HEK293 (cell line): Measurements from ENCODE around the gene SMCO4.
A peak's percentile ranks its signal among the peaks of the same experiment; 100 is the strongest.

Experiments used
- CTCF ChIA-PET: fragments of 350-600 bp; formaldehyde crosslinking; extraction: SDS; loops from one replicate; lab custom pipeline; 2021; ENCODE audit warnings: antibody characterized with exemption; lab: Yijun Ruan, JAX
- POLR2A ChIA-PET: fragments of 300-600 bp; formaldehyde crosslinking; extraction: SDS; loops from one replicate; lab custom pipeline; 2020; ENCODE audit warnings: antibody characterized with exemption, inconsistent platforms; lab: Yijun Ruan, JAX
- H3K27ac ChIP-seq: fragments of 200-500 bp; sonication (Bioruptor generic); 2 replicates; pipeline ENCODE4 v1.5.1; 2014; ENCODE audit warnings: low read depth, low read length, control low read depth, inconsistent platforms; ENCODE audit errors: extremely low read depth
- H3K36me3 ChIP-seq, 2 experiments: fragments of 200-500 bp in 1 of 2; sonication (Bioruptor generic) in 1 of 2; 1 replicate in 1 of 2; 2 replicates in 1 of 2; pipeline ENCODE4 v1.5.1; 2014 to 2017; ENCODE audit warnings: inconsistent platforms in 2 of 2, low read length in 2 of 2; ENCODE audit not compliant: control insufficient read depth in 2 of 2, insufficient read depth in 1 of 2
- H3K4me1 ChIP-seq: fragments of 200-500 bp; sonication (Bioruptor generic); 2 replicates; pipeline ENCODE4 v1.5.1; 2014; ENCODE audit warnings: mild to moderate bottlenecking, low read length, inconsistent platforms; ENCODE audit not compliant: control insufficient read depth, insufficient read depth
- H3K4me3 ChIP-seq: 2 replicates; pipeline ENCODE4 v1.5.1; 2011; ENCODE audit warnings: low read depth, mild to moderate bottlenecking, control low read depth, low read length, moderate library complexity
- H3K9me3 ChIP-seq: fragments of 200-500 bp; sonication (Bioruptor generic); 2 replicates; pipeline ENCODE4 v1.5.1; 2014; ENCODE audit warnings: low read depth, low read length, inconsistent platforms; ENCODE audit not compliant: control insufficient read depth, insufficient read depth
- BCL11A ChIP-seq: fragments of 450-650 bp; formaldehyde crosslinking; IDR thresholded peaks from 2 replicates; pipeline ENCODE4 v1.5.1; 2016; ENCODE audit warnings: low read depth, missing biosample characterization, missing genetic modification characterization
- IKZF3 ChIP-seq: fragments of 450-650 bp; IDR thresholded peaks from 2 replicates; pipeline ENCODE4 v1.5.0; 2018; ENCODE audit warnings: missing biosample characterization, mild to moderate bottlenecking, missing genetic modification characterization, moderate library complexity
- KLF1 ChIP-seq: fragments of 450-650 bp; formaldehyde crosslinking; IDR thresholded peaks from 2 replicates; pipeline ENCODE4 v1.5.1; 2016; ENCODE audit warnings: missing biosample characterization, missing genetic modification characterization
- KLF8 ChIP-seq: fragments of 450-650 bp; formaldehyde crosslinking; IDR thresholded peaks from 2 replicates; pipeline ENCODE4 v1.5.1; 2016; ENCODE audit warnings: missing biosample characterization, missing genetic modification characterization
- PRDM1 ChIP-seq: fragments of 450-650 bp; formaldehyde crosslinking; IDR thresholded peaks from 2 replicates; pipeline ENCODE4; 2016; ENCODE audit warnings: missing biosample characterization, missing genetic modification characterization
- SP2 ChIP-seq: fragments of 450-650 bp; formaldehyde crosslinking; IDR thresholded peaks from 2 replicates; pipeline ENCODE4 v1.5.1; 2016; ENCODE audit warnings: missing biosample characterization, missing genetic modification characterization
- ZFHX2 ChIP-seq: fragments of 450-650 bp; formaldehyde crosslinking; conservative IDR thresholded peaks from 2 replicates; pipeline ENCODE4 v1.5.1; 2016; ENCODE audit warnings: missing biosample characterization, missing genetic modification characterization
- ZNF10 ChIP-seq: fragments of 450-650 bp; formaldehyde crosslinking; IDR thresholded peaks from 2 replicates; pipeline ENCODE4 v1.5.1; 2017; ENCODE audit warnings: missing biosample characterization, missing genetic modification characterization
- ZNF138 ChIP-seq: fragments of 450-650 bp; formaldehyde crosslinking; IDR thresholded peaks from 2 replicates; pipeline ENCODE4 v1.5.1; 2016; ENCODE audit warnings: missing biosample characterization, missing genetic modification characterization, borderline replicate concordance
- ZNF266 ChIP-seq: fragments of 450-650 bp; formaldehyde crosslinking; IDR thresholded peaks from 2 replicates; pipeline ENCODE4 v1.5.1; 2016; ENCODE audit warnings: missing biosample characterization, missing genetic modification characterization, low read depth
- ZNF292 ChIP-seq: fragments of 450-650 bp; formaldehyde crosslinking; IDR thresholded peaks from 2 replicates; pipeline ENCODE4 v1.5.1; 2016; ENCODE audit warnings: low read depth, missing biosample characterization, missing genetic modification characterization, borderline replicate concordance
- ZNF391 ChIP-seq: fragments of 450-650 bp; formaldehyde crosslinking; IDR thresholded peaks from 2 replicates; pipeline ENCODE4 v1.5.1; 2016; ENCODE audit warnings: low read depth, missing biosample characterization, missing genetic modification characterization, borderline replicate concordance
- ZNF48 ChIP-seq: fragments of 450-650 bp; formaldehyde crosslinking; IDR thresholded peaks from 2 replicates; pipeline ENCODE4 v1.5.1; 2016; ENCODE audit warnings: missing biosample characterization, missing genetic modification characterization
- ZNF624 ChIP-seq: fragments of 450-650 bp; formaldehyde crosslinking; IDR thresholded peaks from 2 replicates; pipeline ENCODE4 v1.5.1; 2017; ENCODE audit warnings: missing biosample characterization, missing genetic modification characterization
- ZNF76 ChIP-seq: fragments of 450-650 bp; formaldehyde crosslinking; IDR thresholded peaks from 2 replicates; pipeline ENCODE4; 2016; ENCODE audit warnings: low read depth, missing biosample characterization, missing genetic modification characterization, borderline replicate concordance
- ZNF776 ChIP-seq: fragments of 450-650 bp; formaldehyde crosslinking; IDR thresholded peaks from 2 replicates; pipeline ENCODE4 v1.5.0; 2017; ENCODE audit warnings: missing biosample characterization, missing genetic modification characterization, borderline replicate concordance
- ZSCAN30 ChIP-seq: fragments of 450-650 bp; IDR thresholded peaks from 2 replicates; pipeline ENCODE4 v1.5.1; 2018; ENCODE audit warnings: missing biosample characterization, mild to moderate bottlenecking, missing genetic modification characterization, moderate library complexity
- TF ChIP-seq, protein P1 (sequence below): fragments of 450-650 bp; formaldehyde crosslinking; IDR thresholded peaks from 2 replicates; pipeline ENCODE4 v1.5.1; 2016; ENCODE audit warnings: missing biosample characterization, missing genetic modification characterization
- TF ChIP-seq, protein P2 (sequence below): fragments of 450-650 bp; formaldehyde crosslinking; IDR thresholded peaks from 2 replicates; pipeline ENCODE4 v1.5.1; 2016; ENCODE audit warnings: missing biosample characterization, missing genetic modification characterization
- TF ChIP-seq, protein P3 (sequence below): fragments of 450-650 bp; formaldehyde crosslinking; IDR thresholded peaks from 2 replicates; pipeline ENCODE4 v1.5.1; 2016; ENCODE audit warnings: missing biosample characterization, missing genetic modification characterization
- TF ChIP-seq, protein P4 (sequence below): fragments of 450-650 bp; formaldehyde crosslinking; optimal IDR thresholded peaks from 2 replicates; pipeline ENCODE3; 2016; ENCODE audit warnings: missing biosample characterization, mild to moderate bottlenecking, missing genetic modification characterization

SMCO4 gene

DNA sequence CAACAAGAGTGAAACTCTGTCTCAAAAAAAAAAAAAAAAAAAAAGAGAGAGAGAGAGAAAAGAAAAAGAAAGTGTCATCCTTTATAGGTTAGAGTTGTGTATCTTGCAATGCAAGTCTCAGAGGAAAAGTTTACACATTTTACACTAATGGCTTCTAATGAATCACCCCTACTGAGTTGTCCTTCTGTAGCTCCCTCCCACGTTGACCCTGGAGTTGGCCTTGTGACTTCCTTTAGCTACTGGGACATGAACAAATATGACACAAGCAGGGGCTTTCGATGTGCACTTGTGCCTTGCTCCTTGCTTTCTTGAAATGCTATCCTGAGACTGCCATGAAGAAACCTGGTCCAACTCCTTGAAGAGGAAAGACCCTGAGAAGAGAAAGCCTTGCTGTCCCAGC, 2.4 kb upstream of the SMCO4 start:
- H3K4me1 ChIP-seq, result no peaks in the 10 kb centered on the region; the same call in none of the 2 replicates
- H3K4me3 ChIP-seq, result no peak overlapping the region
- no peaks in the 10 kb centered on the region for H3K36me3 ChIP-seq
- POLR2A ChIA-PET, result interaction anchor here (0.6 kb wide), 1 partner anchor 242 kb away, joined by 3 read pairs; no protein-coding TSS in a partner anchor
- TF ChIP-seq ZNF266 (tag by site-specific recombination) (no peak), ZNF138 (tag by site-specific recombination) (no peak), ZSCAN30 (tag by site-specific recombination) (no peak), ZFHX2 (tag by site-specific recombination) (no peak), KLF8 (tag by site-specific recombination) (no peak), BCL11A (tag by site-specific recombination) (no peak), IKZF3 (tag by site-specific recombination) (no peak), ZNF48 (no peak), ZNF10 (no peak), PRDM1 (no peak), ZNF292 (tag by site-specific recombination) (no peak), ZNF624 (tag by site-specific recombination) (no peak), ZNF776 (tag by site-specific recombination) (no peak)
- TF ChIP-seq, protein P1, sequence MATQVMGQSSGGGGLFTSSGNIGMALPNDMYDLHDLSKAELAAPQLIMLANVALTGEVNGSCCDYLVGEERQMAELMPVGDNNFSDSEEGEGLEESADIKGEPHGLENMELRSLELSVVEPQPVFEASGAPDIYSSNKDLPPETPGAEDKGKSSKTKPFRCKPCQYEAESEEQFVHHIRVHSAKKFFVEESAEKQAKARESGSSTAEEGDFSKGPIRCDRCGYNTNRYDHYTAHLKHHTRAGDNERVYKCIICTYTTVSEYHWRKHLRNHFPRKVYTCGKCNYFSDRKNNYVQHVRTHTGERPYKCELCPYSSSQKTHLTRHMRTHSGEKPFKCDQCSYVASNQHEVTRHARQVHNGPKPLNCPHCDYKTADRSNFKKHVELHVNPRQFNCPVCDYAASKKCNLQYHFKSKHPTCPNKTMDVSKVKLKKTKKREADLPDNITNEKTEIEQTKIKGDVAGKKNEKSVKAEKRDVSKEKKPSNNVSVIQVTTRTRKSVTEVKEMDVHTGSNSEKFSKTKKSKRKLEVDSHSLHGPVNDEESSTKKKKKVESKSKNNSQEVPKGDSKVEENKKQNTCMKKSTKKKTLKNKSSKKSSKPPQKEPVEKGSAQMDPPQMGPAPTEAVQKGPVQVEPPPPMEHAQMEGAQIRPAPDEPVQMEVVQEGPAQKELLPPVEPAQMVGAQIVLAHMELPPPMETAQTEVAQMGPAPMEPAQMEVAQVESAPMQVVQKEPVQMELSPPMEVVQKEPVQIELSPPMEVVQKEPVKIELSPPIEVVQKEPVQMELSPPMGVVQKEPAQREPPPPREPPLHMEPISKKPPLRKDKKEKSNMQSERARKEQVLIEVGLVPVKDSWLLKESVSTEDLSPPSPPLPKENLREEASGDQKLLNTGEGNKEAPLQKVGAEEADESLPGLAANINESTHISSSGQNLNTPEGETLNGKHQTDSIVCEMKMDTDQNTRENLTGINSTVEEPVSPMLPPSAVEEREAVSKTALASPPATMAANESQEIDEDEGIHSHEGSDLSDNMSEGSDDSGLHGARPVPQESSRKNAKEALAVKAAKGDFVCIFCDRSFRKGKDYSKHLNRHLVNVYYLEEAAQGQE (tag by site-specific recombination), result no peak
- TF ChIP-seq, protein P2, sequence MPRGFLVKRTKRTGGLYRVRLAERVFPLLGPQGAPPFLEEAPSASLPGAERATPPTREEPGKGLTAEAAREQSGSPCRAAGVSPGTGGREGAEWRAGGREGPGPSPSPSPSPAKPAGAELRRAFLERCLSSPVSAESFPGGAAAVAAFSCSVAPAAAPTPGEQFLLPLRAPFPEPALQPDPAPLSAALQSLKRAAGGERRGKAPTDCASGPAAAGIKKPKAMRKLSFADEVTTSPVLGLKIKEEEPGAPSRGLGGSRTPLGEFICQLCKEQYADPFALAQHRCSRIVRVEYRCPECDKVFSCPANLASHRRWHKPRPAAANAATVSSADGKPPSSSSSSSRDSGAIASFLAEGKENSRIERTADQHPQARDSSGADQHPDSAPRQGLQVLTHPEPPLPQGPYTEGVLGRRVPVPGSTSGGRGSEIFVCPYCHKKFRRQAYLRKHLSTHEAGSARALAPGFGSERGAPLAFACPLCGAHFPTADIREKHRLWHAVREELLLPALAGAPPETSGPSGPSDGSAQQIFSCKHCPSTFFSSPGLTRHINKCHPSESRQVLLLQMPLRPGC (tag by site-specific recombination), result no peak
- TF ChIP-seq, protein P3, sequence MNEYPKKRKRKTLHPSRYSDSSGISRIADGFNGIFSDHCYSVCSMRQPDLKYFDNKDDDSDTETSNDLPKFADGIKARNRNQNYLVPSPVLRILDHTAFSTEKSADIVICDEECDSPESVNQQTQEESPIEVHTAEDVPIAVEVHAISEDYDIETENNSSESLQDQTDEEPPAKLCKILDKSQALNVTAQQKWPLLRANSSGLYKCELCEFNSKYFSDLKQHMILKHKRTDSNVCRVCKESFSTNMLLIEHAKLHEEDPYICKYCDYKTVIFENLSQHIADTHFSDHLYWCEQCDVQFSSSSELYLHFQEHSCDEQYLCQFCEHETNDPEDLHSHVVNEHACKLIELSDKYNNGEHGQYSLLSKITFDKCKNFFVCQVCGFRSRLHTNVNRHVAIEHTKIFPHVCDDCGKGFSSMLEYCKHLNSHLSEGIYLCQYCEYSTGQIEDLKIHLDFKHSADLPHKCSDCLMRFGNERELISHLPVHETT (tag by site-specific recombination), result no peak
- H3K9me3 ChIP-seq, result no peaks in the 10 kb centered on the region
- CTCF ChIA-PET, result interaction anchor here (0.8 to 2.2 kb wide), 3 partner anchors 309 to 316 kb away, joined by 3 to 9 read pairs (median 4); no protein-coding TSS in a partner anchor
- H3K27ac ChIP-seq, result no peak overlapping the region

DNA sequence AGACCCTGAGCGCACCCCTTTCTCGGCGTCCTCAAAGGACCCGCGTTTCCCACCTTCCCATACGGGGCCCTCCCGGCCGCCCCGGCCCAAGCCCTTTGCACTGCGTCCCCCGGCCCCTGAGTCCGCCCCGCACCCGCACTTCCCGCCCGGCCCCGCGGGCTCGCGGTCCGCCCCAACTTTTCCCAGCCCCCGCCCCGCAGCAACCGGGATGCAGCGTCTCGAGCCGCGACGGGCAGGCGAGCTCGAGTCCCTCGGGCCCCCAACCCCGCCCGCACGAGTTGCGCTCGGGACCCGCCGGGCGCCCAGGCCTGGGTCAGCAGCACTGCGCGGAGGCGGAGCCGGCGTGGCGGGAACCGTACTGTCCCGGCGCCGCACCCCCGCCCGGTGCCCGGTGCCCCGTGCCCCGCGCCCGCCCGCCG, 371 bp downstream of the SMCO4 start:
- ChIA-PET CTCF (interaction anchor here (0.7 to 2.8 kb wide), 4 partner anchors 67 to 307 kb away, joined by 3 to 21 read pairs (median 3); no protein-coding TSS in a partner anchor), POLR2A (interaction anchor here (0.8 to 1.0 kb wide), 2 partner anchors 105 to 322 kb away, joined by 3 read pairs; no protein-coding TSS in a partner anchor)
- Histone ChIP-seq H3K4me1 (no peaks in the 10 kb centered on the region; the same call in none of the 2 replicates), H3K36me3 (no peaks in the 10 kb centered on the region), H3K27ac (peak overlapping the region; percentile 64; the same call in 1 of the 2 replicates), H3K9me3 (no peaks in the 10 kb centered on the region), H3K4me3 (peak overlapping the region; percentile 69)
- TF ChIP-seq ZNF76 (tag by site-specific recombination) (peak; percentile 38; the same call in 1 of the 2 replicates), ZNF266 (tag by site-specific recombination) (no peak), ZNF391 (tag by site-specific recombination) (no peak), KLF1 (tag by site-specific recombination) (no peak), SP2 (tag by site-specific recombination) (peak; percentile 37; the same call in 1 of the 2 replicates)
- TF ChIP-seq, protein P4, sequence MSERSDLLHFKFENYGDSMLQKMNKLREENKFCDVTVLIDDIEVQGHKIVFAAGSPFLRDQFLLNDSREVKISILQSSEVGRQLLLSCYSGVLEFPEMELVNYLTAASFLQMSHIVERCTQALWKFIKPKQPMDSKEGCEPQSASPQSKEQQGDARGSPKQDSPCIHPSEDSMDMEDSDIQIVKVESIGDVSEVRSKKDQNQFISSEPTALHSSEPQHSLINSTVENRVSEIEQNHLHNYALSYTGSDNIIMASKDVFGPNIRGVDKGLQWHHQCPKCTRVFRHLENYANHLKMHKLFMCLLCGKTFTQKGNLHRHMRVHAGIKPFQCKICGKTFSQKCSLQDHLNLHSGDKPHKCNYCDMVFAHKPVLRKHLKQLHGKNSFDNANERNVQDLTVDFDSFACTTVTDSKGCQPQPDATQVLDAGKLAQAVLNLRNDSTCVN (tag by site-specific recombination), result peak; percentile 34
